ENCODE data around the gene RPRD2. TPM values are rescaled to one million over a fixed set of nuclear protein-coding genes. Genes with fewer than 3 reads are reported as not detected.

The RPRD2 gene
- total and polyA plus RNA-seq, 4 donors, result 5.4 to 9.7 (median 8.0) TPM

DNA sequence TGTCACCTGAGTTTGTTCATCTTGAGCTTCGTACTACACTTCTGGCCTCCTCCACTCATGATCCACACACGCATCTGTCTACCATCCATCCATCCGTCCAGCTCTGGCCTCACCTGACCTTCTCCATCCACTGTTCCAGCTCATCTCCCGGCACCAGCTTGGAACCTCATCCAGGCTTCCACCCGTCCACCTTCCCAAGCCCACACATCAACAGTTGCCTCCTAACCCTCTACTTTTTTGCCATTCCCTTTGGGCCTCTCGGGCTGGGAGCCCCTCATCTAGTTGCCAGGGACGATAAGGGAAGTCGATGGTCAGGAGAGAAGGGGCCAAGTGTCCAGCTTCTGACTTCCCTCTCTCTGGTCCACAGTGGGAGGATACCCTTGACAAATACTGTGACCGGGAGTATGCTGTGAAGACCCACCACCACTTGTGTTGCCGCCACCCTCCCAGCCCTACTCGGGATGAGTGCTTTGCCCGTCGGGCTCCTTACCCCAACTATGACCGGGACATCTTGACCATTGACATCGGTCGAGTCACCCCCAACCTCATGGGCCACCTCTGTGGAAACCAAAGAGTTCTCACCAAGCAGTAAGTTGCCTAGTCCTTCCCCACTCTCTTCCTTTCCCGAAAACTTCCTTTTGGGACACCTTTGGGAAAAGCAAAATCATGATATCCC, 148.2 kb downstream of the RPRD2 start (continued):
- TF ChIP-seq, protein P1, sequence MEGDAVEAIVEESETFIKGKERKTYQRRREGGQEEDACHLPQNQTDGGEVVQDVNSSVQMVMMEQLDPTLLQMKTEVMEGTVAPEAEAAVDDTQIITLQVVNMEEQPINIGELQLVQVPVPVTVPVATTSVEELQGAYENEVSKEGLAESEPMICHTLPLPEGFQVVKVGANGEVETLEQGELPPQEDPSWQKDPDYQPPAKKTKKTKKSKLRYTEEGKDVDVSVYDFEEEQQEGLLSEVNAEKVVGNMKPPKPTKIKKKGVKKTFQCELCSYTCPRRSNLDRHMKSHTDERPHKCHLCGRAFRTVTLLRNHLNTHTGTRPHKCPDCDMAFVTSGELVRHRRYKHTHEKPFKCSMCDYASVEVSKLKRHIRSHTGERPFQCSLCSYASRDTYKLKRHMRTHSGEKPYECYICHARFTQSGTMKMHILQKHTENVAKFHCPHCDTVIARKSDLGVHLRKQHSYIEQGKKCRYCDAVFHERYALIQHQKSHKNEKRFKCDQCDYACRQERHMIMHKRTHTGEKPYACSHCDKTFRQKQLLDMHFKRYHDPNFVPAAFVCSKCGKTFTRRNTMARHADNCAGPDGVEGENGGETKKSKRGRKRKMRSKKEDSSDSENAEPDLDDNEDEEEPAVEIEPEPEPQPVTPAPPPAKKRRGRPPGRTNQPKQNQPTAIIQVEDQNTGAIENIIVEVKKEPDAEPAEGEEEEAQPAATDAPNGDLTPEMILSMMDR (IDR thresholded peaks at IDR 0.05; ENCODE audit: low read depth, low read length, missing input control), result no peak
- no peak for TF ChIP-seq RXRA (IDR thresholded peaks at IDR 0.05)

GRCh38 chr1:150512846-150513245, 148.9 kb downstream of the RPRD2 start:
- Histone ChIP-seq H3K9ac (ENCODE audit: low read depth in 1 of 2, low read length in 2 of 2) (no peak overlapping the region), H3K4me1 (ENCODE audit: control insufficient read depth in 4 of 4, insufficient read depth in 4 of 4, low read length in 3 of 4) (peaks cover 2 to 17% (median 9%) of the 10 kb centered on the region in 4 donors), H3K36me3 (ENCODE audit: control insufficient read depth in 4 of 4, insufficient read depth in 3 of 4, low read depth in 1 of 4, low read length in 3 of 4) (peaks cover 0 to 3% (median 1%) of the 10 kb centered on the region in 4 donors), H3K4me3 (ENCODE audit: low read depth in 1 of 3, low read length in 3 of 3) (no peak overlapping the region), H3K9me3 (ENCODE audit: control insufficient read depth in 4 of 4, low read length in 3 of 4) (no peaks in the 10 kb centered on the region), H3K27me3 (ENCODE audit: control insufficient read depth in 4 of 4, insufficient read depth in 4 of 4, low read length in 3 of 4) (no peaks in the 10 kb centered on the region), H3K27ac (ENCODE audit: low read depth in 1 of 2, low read length in 2 of 2) (no peak overlapping the region)
- 85% methylated on average over 2 of the region's 2 CpGs for WGBS
- TF ChIP-seq, protein P2, sequence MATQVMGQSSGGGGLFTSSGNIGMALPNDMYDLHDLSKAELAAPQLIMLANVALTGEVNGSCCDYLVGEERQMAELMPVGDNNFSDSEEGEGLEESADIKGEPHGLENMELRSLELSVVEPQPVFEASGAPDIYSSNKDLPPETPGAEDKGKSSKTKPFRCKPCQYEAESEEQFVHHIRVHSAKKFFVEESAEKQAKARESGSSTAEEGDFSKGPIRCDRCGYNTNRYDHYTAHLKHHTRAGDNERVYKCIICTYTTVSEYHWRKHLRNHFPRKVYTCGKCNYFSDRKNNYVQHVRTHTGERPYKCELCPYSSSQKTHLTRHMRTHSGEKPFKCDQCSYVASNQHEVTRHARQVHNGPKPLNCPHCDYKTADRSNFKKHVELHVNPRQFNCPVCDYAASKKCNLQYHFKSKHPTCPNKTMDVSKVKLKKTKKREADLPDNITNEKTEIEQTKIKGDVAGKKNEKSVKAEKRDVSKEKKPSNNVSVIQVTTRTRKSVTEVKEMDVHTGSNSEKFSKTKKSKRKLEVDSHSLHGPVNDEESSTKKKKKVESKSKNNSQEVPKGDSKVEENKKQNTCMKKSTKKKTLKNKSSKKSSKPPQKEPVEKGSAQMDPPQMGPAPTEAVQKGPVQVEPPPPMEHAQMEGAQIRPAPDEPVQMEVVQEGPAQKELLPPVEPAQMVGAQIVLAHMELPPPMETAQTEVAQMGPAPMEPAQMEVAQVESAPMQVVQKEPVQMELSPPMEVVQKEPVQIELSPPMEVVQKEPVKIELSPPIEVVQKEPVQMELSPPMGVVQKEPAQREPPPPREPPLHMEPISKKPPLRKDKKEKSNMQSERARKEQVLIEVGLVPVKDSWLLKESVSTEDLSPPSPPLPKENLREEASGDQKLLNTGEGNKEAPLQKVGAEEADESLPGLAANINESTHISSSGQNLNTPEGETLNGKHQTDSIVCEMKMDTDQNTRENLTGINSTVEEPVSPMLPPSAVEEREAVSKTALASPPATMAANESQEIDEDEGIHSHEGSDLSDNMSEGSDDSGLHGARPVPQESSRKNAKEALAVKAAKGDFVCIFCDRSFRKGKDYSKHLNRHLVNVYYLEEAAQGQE (IDR thresholded peaks at IDR 0.05), result no peak
- TF ChIP-seq, protein P1 (IDR thresholded peaks at IDR 0.05; ENCODE audit: low read depth, low read length, missing input control), result no peak
- TF ChIP-seq SP1 (IDR thresholded peaks at IDR 0.05) (no peak), FOXA2 (IDR thresholded peaks at IDR 0.05) (no peak), JUND (IDR thresholded peaks at IDR 0.05) (no peak), RXRA (IDR thresholded peaks at IDR 0.05) (no peak), YY1 (IDR thresholded peaks at IDR 0.05) (no peak), RAD21 (IDR thresholded peaks at IDR 0.05) (no peak), MAX (IDR thresholded peaks at IDR 0.05) (no peak), HNF4A (conservative IDR thresholded peaks at IDR 0.05) (no peak), TAF1 (conservative IDR thresholded peaks at IDR 0.05) (no peak), GABPA (IDR thresholded peaks at IDR 0.05 in 1 of 2, conservative IDR thresholded peaks at IDR 0.05 in 1 of 2) (no peak)
- TF ChIP-seq, protein P3, sequence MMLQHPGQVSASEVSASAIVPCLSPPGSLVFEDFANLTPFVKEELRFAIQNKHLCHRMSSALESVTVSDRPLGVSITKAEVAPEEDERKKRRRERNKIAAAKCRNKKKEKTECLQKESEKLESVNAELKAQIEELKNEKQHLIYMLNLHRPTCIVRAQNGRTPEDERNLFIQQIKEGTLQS (IDR thresholded peaks at IDR 0.05), result no peak
- no peak for DNase-seq (ENCODE audit: low spot score)

Measured in liver (tissue), 9 donors.